GM12878 (cell line): ENCODE measurements around the gene RPS16. TPM values are rescaled to one million over a fixed set of nuclear protein-coding genes. Genes with fewer than 3 reads are reported as not detected.

Experiments used
- BACH1 ChIP-seq: fragments of 450-650 bp; IDR thresholded peaks from 2 replicates; pipeline ENCODE4 v1.6.1; 2017; ENCODE audit warnings: mild to moderate bottlenecking, borderline replicate concordance
- BCLAF1 ChIP-seq: fragments of 450-650 bp; IDR thresholded peaks from 2 replicates; pipeline ENCODE4 v1.6.1; 2017; ENCODE audit warnings: antibody characterized with exemption, mild to moderate bottlenecking, moderate library complexity
- CTCF ChIP-seq, 3 experiments: IDR thresholded peaks in 2 of 3; conservative IDR thresholded peaks in 1 of 3; 2 replicates each; pipeline ENCODE4 v1.5.1; 2011; ENCODE audit warnings: low read depth in 3 of 3, low read length in 3 of 3, mild to moderate bottlenecking in 3 of 3, control low read depth in 2 of 3, moderate library complexity in 2 of 3, inconsistent platforms in 1 of 3, mixed read lengths in 1 of 3; ENCODE audit not compliant: control insufficient read depth in 2 of 3, insufficient read depth in 1 of 3; ENCODE audit errors: extremely low read depth in 1 of 3
- E2F4 ChIP-seq: IDR thresholded peaks from 2 replicates; pipeline ENCODE4 v1.6.1; 2012; ENCODE audit warnings: low read depth, low read length, improper control_type of control experiment
- GATAD2B ChIP-seq: fragments of 450-650 bp; conservative IDR thresholded peaks from 2 replicates; pipeline ENCODE4 v1.6.1; 2017; ENCODE audit warnings: low read depth, mild to moderate bottlenecking, moderate library complexity
- HDAC2 ChIP-seq: fragments of 200-600 bp; sonication (generic); IDR thresholded peaks from 2 replicates; pipeline ENCODE4 v1.6.1; 2017
- HSF1 ChIP-seq: fragments of 150-350 bp; IDR thresholded peaks from 2 replicates; pipeline ENCODE4 v1.6.1; 2014; ENCODE audit warnings: mild to moderate bottlenecking, low read depth, low read length
- NFIC ChIP-seq: IDR thresholded peaks from 2 replicates; pipeline ENCODE4 v1.6.1; 2012; ENCODE audit warnings: low read depth, mild to moderate bottlenecking, inconsistent platforms, low read length, moderate library complexity
- NKRF ChIP-seq: fragments of 450-650 bp; conservative IDR thresholded peaks from 2 replicates; pipeline ENCODE4 v1.6.1; 2017; ENCODE audit warnings: mild to moderate bottlenecking, moderate library complexity
- SMAD5 ChIP-seq: IDR thresholded peaks from 2 replicates; pipeline ENCODE4 v1.6.1; 2016; ENCODE audit warnings: antibody characterized with exemption, low read depth
- ZNF274 ChIP-seq: IDR thresholded peaks from one replicate; pipeline ENCODE4 v1.8.0; 2011; ENCODE audit not compliant: insufficient read length, insufficient read depth
- ZNF592 ChIP-seq: fragments of 450-650 bp; IDR thresholded peaks from 2 replicates; pipeline ENCODE4 v1.6.1; 2017; ENCODE audit warnings: mild to moderate bottlenecking, moderate library complexity
- polyA plus RNA-seq, 11 experiments: library from polyadenylated mRNA; depleted of rRNA in 4 of 11; unstranded in 6 of 11; stranded (reverse) in 5 of 11; fragments of >200 nt; fragmentation: Nextera tagmentation in 4 of 11; fragmentation: Illumina TruSeq in 1 of 11; extraction: Ambion mirVana in 4 of 11; extraction: Trizol in 1 of 11; gene quantifications; 1 replicate in 1 of 11; 2 replicates in 10 of 11; pipeline versions ENCODE4 v1.2.1 to v1.2.3, GENCODE V29; 2011 to 2016; ENCODE audit warnings: inconsistent platforms in 2 of 11, missing spikeins in 2 of 11, low read depth in 1 of 11
- total RNA-seq, 4 experiments: library from RNA; depleted of rRNA in 3 of 4; stranded (reverse); fragments of >200 nt in 3 of 4; fragmentation: Illumina TruSeq in 1 of 4; extraction: Trizol in 1 of 4; gene quantifications; 2 replicates each; pipeline versions ENCODE4 v1.2.1 to v1.2.3, GENCODE V29; 2013 to 2021

Gene RPS16
- total and polyA plus RNA-seq, 10 of the 15 experiments (the other 5 are each of a cell fraction or from before 2014, with no cell fraction given), result 148 to 4,810 (median 2,343) TPM

- TF ChIP-seq CTCF (IDR thresholded peaks at IDR 0.05 in 2 of 3, conservative IDR thresholded peaks at IDR 0.05 in 1 of 3; ENCODE audit: control insufficient read depth in 2 of 3, extremely low read depth in 1 of 3, insufficient read depth in 1 of 3, low read depth in 3 of 3, low read length in 3 of 3), result no peak
- TF ChIP-seq HSF1, result no peak
- TF ChIP-seq NFIC, result no peak
- TF ChIP-seq BCLAF1, result no peak
- TF ChIP-seq ZNF274, result no peak
- peak; percentile 14; the same call in 1 of the 2 replicates for TF ChIP-seq NKRF
- 0 out of 2 replicates have a peak, but pooled peaks have one; percentile 20 for TF ChIP-seq ZNF592
- no peak for TF ChIP-seq SMAD5
- peak; percentile 96 for TF ChIP-seq BACH1
- peak; percentile 8; the same call in 1 of the 2 replicates for TF ChIP-seq E2F4
- TF ChIP-seq GATAD2B, result peak; percentile 98
- no peak for TF ChIP-seq HDAC2
Measured at GRCh38 chr19:39402346-39403300, 33.1 kb downstream of the RPS16 start (continued).
